Activated naive CD8-positive, alpha-beta T cell (primary cell): ENCODE measurements around the gene ITGB3.

Experiments used
- H3K27ac Mint-ChIP-seq: one replicate; pipeline ENCODE4 v1.8.0; 2021; ENCODE audit warnings: mixed read lengths
- H3K27me3 Mint-ChIP-seq: one replicate; pipeline ENCODE4 v1.8.0; 2021; ENCODE audit warnings: mixed read lengths
- H3K36me3 Mint-ChIP-seq: one replicate; pipeline ENCODE4 v1.8.0; 2021; ENCODE audit warnings: mixed read lengths
- H3K4me1 Mint-ChIP-seq: one replicate; pipeline ENCODE4 v1.8.0; 2021; ENCODE audit warnings: low read depth, mixed read lengths
- H3K4me3 Mint-ChIP-seq: one replicate; pipeline ENCODE4 v1.8.0; 2021; ENCODE audit warnings: mild to moderate bottlenecking, mixed read lengths
- H3K9me3 Mint-ChIP-seq: one replicate; pipeline ENCODE4 v1.8.0; 2021; ENCODE audit warnings: low read depth, mixed read lengths

Gene ITGB3

GRCh38 chr17:47304186-47304585, 50.6 kb downstream of the ITGB3 start:
- Mint-ChIP-seq H3K27ac (no peak overlapping the region), H3K27me3 (no peaks in the 10 kb centered on the region), H3K36me3 (peaks cover 5% of the 10 kb centered on the region), H3K4me1 (peaks cover 18% of the 10 kb centered on the region), H3K9me3 (peaks cover 9% of the 10 kb centered on the region), H3K4me3 (no peak overlapping the region)

GRCh38 chr17:47305302-47305923, 51.8 kb downstream of the ITGB3 start:
- no peaks in the 10 kb centered on the region for H3K27me3 Mint-ChIP-seq
- no peak overlapping the region for H3K4me3 Mint-ChIP-seq
- H3K4me1 Mint-ChIP-seq: peaks cover 18% of the 10 kb centered on the region
- H3K9me3 Mint-ChIP-seq: peaks cover 9% of the 10 kb centered on the region
- H3K36me3 Mint-ChIP-seq: peaks cover 5% of the 10 kb centered on the region
- H3K27ac Mint-ChIP-seq: no peak overlapping the region

- Mint-ChIP-seq H3K9me3 (no peaks in the 10 kb centered on the region), H3K27ac (no peak overlapping the region), H3K4me3 (no peak overlapping the region), H3K36me3 (no peaks in the 10 kb centered on the region), H3K27me3 (no peaks in the 10 kb centered on the region), H3K4me1 (peaks cover 13% of the 10 kb centered on the region)
Measured at GRCh38 chr17:47310186-47310733, 56.6 kb downstream of the ITGB3 start.

- Mint-ChIP-seq H3K9me3 (no peaks in the 10 kb centered on the region), H3K36me3 (no peaks in the 10 kb centered on the region), H3K27ac (no peak overlapping the region), H3K4me1 (peaks cover 5% of the 10 kb centered on the region), H3K27me3 (no peaks in the 10 kb centered on the region), H3K4me3 (no peak overlapping the region)
Measured at GRCh38 chr17:47311420-47311819, 57.8 kb downstream of the ITGB3 start.

GRCh38 chr17:47315451-47316266, 62.0 kb downstream of the ITGB3 start:
- Mint-ChIP-seq H3K36me3 (no peaks in the 10 kb centered on the region), H3K27me3 (no peaks in the 10 kb centered on the region), H3K4me3 (no peak overlapping the region), H3K27ac (no peak overlapping the region), H3K4me1 (no peaks in the 10 kb centered on the region), H3K9me3 (no peaks in the 10 kb centered on the region)

- Mint-ChIP-seq H3K27me3 (no peaks in the 10 kb centered on the region), H3K36me3 (no peaks in the 10 kb centered on the region), H3K4me1 (no peaks in the 10 kb centered on the region), H3K27ac (no peak overlapping the region), H3K4me3 (no peak overlapping the region), H3K9me3 (no peaks in the 10 kb centered on the region)
Measured at GRCh38 chr17:47316311-47316710, 62.7 kb downstream of the ITGB3 start.

- Mint-ChIP-seq H3K9me3 (no peaks in the 10 kb centered on the region), H3K4me3 (no peak overlapping the region), H3K4me1 (no peaks in the 10 kb centered on the region), H3K27me3 (no peaks in the 10 kb centered on the region), H3K36me3 (no peaks in the 10 kb centered on the region), H3K27ac (no peak overlapping the region)
Measured at GRCh38 chr17:47317119-47317518, 63.5 kb downstream of the ITGB3 start.

- Mint-ChIP-seq H3K4me3 (no peak overlapping the region), H3K36me3 (no peaks in the 10 kb centered on the region), H3K27me3 (no peaks in the 10 kb centered on the region), H3K4me1 (peaks cover 6% of the 10 kb centered on the region), H3K9me3 (no peaks in the 10 kb centered on the region), H3K27ac (no peak overlapping the region)
Measured at GRCh38 chr17:47318197-47318918, 64.7 kb downstream of the ITGB3 start.

- peaks cover 19% of the 10 kb centered on the region for H3K4me1 Mint-ChIP-seq
- no peaks in the 10 kb centered on the region for H3K9me3 Mint-ChIP-seq
- H3K27ac Mint-ChIP-seq: no peak overlapping the region
- no peaks in the 10 kb centered on the region for H3K36me3 Mint-ChIP-seq
- no peaks in the 10 kb centered on the region for H3K27me3 Mint-ChIP-seq
- no peak overlapping the region for H3K4me3 Mint-ChIP-seq
Measured at GRCh38 chr17:47320879-47321502, 67.4 kb downstream of the ITGB3 start.

- peak within 1 kb of the TSS; percentile 93 for H3K27ac Mint-ChIP-seq
- H3K36me3 Mint-ChIP-seq: no peaks in the 10 kb centered on the region
- peak within 1 kb of the TSS; percentile 97 for H3K4me3 Mint-ChIP-seq
- peaks cover 19% of the 10 kb centered on the region for H3K4me1 Mint-ChIP-seq
- H3K27me3 Mint-ChIP-seq: no peaks in the 10 kb centered on the region
- no peaks in the 10 kb centered on the region for H3K9me3 Mint-ChIP-seq
Measured at GRCh38 chr17:47323382-47324223, 70.0 kb downstream of the ITGB3 start, which contains the start of gene EFCAB13. TSS of gene EFCAB13 (plus strand) at chr17:47323955. CDS start at chr17:47328354, 4,399 bp downstream.

GRCh38 chr17:47324224-47325020, 70.8 kb downstream of the ITGB3 start:
- no peaks in the 10 kb centered on the region for H3K36me3 Mint-ChIP-seq
- no peaks in the 10 kb centered on the region for H3K27me3 Mint-ChIP-seq
- no peaks in the 10 kb centered on the region for H3K9me3 Mint-ChIP-seq
- peaks cover 19% of the 10 kb centered on the region for H3K4me1 Mint-ChIP-seq
- peak overlapping the region; percentile 97 for H3K4me3 Mint-ChIP-seq
- H3K27ac Mint-ChIP-seq: peak overlapping the region; percentile 93

- H3K4me3 Mint-ChIP-seq: peak overlapping the region; percentile 97
- H3K27me3 Mint-ChIP-seq: no peaks in the 10 kb centered on the region
- H3K27ac Mint-ChIP-seq: peak overlapping the region; percentile 76
- no peaks in the 10 kb centered on the region for H3K9me3 Mint-ChIP-seq
- peaks cover 19% of the 10 kb centered on the region for H3K4me1 Mint-ChIP-seq
- H3K36me3 Mint-ChIP-seq: no peaks in the 10 kb centered on the region
Measured at GRCh38 chr17:47325176-47325575, 71.5 kb downstream of the ITGB3 start.

GRCh38 chr17:47330548-47330947, 76.9 kb downstream of the ITGB3 start:
- Mint-ChIP-seq H3K27me3 (no peaks in the 10 kb centered on the region), H3K4me3 (no peak overlapping the region), H3K9me3 (no peaks in the 10 kb centered on the region), H3K36me3 (peaks cover 28% of the 10 kb centered on the region), H3K4me1 (peaks cover 3% of the 10 kb centered on the region), H3K27ac (no peak overlapping the region)
